ENCODE results near the gene SND1. TPM values are rescaled to one million over a fixed set of nuclear protein-coding genes. Genes with fewer than 3 reads are reported as not detected.
"Not testable (repeated sequence)": the region's sequence is repeated elsewhere in the genome, so short reads cannot be mapped to it uniquely, and the experiment has no call there.

The SND1 gene
- total RNA-seq, 1 donor = 241 TPM

DNA sequence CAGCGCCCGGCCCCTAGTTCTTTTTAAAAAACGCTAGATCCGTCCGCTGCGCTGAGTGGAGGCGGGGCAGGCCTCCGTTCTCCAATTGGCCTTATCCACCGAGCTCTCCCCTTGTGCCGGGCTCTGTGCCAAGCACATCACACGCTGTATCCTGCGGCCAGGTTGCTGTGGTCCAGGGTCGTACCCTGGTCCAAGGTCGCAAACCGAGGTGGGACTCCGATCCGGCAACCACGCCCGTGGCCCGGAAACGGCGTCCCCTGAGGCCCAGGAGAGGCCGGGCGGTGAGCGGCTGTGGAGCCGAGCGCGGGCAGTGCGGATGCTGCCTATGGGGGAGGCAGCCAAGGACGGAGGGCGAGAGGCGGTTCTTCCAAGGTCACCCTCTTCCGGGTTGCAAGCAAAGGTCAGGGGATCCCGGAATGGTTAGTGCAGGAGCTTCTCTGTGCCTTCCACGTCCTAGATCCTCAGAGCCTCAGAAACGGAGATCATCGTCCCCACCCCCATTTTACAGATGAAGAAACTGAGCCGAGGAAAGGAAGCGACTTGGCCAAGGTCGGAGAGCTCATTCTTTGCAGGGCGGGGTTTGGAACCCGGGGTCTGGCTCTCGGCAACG lies 451.6 kb downstream of the SND1 start:
- H3K4me3 ChIP-seq (ENCODE audit: low read depth, low read length) = peak overlapping the region; percentile 50
- TF ChIP-seq, protein P1, sequence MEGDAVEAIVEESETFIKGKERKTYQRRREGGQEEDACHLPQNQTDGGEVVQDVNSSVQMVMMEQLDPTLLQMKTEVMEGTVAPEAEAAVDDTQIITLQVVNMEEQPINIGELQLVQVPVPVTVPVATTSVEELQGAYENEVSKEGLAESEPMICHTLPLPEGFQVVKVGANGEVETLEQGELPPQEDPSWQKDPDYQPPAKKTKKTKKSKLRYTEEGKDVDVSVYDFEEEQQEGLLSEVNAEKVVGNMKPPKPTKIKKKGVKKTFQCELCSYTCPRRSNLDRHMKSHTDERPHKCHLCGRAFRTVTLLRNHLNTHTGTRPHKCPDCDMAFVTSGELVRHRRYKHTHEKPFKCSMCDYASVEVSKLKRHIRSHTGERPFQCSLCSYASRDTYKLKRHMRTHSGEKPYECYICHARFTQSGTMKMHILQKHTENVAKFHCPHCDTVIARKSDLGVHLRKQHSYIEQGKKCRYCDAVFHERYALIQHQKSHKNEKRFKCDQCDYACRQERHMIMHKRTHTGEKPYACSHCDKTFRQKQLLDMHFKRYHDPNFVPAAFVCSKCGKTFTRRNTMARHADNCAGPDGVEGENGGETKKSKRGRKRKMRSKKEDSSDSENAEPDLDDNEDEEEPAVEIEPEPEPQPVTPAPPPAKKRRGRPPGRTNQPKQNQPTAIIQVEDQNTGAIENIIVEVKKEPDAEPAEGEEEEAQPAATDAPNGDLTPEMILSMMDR (IDR thresholded peaks at IDR 0.05; ENCODE audit: insufficient read depth, low read depth, low read length) = no peak
- peak; percentile 39 for DNase-seq (ENCODE audit: low read depth)

DNA sequence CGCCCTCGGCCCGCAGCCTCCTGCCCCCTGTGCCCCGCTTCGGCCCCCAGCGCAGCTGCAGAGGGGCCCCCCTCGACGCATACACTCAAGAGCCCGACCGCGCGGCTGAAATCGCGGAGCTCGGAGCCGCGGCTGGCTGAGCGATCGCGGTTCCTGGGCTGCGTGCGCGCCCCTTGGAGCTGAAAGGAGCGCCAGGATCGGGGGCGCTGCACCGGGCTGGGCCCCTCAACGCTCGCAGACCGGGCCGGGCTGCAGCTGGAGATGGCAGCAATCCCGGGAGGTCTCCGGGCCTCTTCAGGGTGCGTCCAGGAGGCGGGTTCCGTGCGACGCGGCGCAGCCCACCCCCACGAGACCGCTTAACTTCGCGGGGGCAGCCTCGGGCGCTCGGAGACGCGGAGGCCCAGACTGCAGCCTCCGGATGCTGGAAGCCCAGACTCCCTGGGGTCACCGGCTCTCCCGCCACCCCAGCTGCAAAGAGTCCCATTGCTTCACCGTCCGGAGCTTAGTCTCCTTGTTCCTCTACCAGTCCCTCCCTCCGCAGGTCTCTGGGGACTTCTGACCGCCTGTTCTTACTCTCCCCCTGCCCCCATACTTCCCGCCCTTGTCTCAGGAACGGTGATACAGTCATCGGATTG lies 452.2 kb downstream of the SND1 start:
- TF ChIP-seq, protein P1 (IDR thresholded peaks at IDR 0.05; ENCODE audit: insufficient read depth, low read depth, low read length) = no peak
- peak overlapping the region; percentile 50 for H3K4me3 ChIP-seq (ENCODE audit: low read depth, low read length)
- peak; percentile 18 for DNase-seq (ENCODE audit: low read depth)

DNA sequence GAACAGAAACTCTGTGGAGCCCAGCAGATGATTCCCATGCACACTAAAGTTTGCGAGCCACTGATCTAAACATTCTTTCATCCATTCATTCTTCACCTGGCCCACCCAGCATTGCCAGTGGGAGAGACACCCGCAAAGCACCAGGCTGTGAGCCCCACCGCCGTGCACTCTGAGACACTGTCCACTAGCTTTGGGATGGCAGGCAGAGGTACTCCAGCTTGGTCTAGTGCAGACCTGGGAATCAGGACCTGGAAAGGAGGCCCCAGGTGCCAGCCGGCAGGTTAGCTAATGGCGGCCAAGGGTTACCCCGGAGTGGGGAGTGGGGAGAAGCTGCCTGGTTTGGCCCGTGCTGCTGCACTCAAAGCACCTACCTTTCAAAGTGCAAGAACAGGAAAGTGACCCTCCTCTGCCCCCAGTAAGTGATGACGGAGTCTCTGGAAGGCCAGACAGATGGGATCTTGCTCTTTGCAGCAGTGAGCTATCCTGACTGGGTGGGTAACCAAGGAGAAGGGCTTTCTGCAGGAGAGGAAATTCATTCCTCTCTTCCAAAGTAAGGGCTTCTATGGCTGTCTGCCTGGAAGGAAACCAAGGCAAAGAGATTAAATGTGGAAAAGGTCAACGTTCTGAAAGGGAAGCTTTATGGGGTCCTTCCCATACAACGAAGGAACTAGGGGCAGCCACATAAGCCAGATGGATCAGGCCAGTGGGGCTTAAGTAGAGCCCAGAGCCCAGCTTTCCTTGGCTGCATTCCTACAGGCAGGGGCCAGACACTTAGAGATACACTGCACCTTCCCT lies 453.4 kb downstream of the SND1 start:
- TF ChIP-seq, protein P1 (IDR thresholded peaks at IDR 0.05; ENCODE audit: insufficient read depth, low read depth, low read length) = no peak
- no peak overlapping the region for H3K4me3 ChIP-seq (ENCODE audit: low read depth, low read length)
- no peak for DNase-seq (ENCODE audit: low read depth)

DNA sequence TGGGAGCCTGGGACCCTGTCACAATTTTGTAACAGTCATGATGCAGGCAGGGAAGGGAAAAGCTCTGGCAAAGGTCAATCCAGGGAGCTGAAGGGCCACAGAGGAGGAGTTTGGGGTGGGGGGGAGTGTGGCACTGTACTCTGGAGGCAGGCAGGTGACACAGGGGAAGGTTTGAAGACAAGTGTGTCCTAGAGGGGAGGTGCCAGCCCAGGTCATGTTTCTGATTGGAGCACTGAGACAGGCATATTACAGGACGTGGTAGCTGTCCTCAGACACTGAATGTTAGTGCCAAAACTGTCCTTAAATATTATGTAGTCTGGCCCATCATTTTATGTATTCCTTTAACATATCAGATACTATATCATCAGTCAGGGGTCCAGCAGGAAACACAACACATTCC lies 454.8 kb downstream of the SND1 start:
- TF ChIP-seq, protein P1 (IDR thresholded peaks at IDR 0.05; ENCODE audit: insufficient read depth, low read depth, low read length) = no peak
- H3K4me3 ChIP-seq (ENCODE audit: low read depth, low read length) = no peak overlapping the region
- no peak for DNase-seq (ENCODE audit: low read depth)

DNA sequence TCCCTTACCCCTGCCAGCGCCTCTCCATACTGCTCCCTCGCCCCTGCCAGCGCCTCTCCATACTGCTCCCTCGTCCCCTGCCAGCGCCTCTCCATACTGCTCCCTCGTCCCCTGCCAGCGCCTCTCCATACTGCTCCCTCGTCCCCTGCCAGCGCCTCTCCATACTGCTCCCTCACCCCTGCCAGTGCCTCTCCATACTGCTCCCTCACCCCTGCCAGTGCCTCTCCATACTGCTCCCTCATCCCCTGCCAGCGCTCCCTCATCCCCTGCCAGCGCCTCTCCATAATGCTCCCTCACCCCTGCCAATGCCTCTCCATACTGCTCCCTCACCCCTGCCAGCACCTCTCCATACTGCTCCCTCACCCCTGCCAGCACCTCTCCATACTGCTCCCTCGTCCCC lies 455.5 kb downstream of the SND1 start:
- H3K4me3 ChIP-seq (ENCODE audit: low read depth, low read length); DNase-seq (ENCODE audit: low read depth): not testable (repeated sequence)

DNA sequence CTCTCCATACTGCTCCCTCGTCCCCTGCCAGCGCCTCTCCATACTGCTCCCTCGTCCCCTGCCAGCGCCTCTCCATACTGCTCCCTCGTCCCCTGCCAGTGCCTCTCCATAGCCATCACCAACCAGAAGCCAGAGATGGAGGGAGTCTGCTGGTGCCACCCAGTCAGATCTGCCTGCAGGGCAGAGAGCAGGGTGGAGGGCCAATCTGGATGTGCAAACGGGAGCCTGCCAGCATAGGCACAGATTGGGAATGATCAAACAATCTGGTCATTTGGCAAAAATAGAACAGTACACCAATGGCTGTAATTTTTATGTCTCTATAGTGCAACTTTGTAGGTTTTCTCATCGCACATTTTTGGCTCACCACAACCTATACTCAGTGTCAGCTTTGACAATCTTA lies 456.1 kb downstream of the SND1 start:
- DNase-seq (ENCODE audit: low read depth) = no peak
- H3K4me3 ChIP-seq (ENCODE audit: low read depth, low read length) = no peak overlapping the region
- TF ChIP-seq, protein P1 (IDR thresholded peaks at IDR 0.05; ENCODE audit: insufficient read depth, low read depth, low read length) = no peak
